Measurements from ENCODE around the gene MOSPD3. TPM values are rescaled to one million over a fixed set of nuclear protein-coding genes. Genes with fewer than 3 reads are reported as not detected.

The MOSPD3 gene
- total RNA-seq: 13.2 and 16.8 TPM in 2 replicates

DNA sequence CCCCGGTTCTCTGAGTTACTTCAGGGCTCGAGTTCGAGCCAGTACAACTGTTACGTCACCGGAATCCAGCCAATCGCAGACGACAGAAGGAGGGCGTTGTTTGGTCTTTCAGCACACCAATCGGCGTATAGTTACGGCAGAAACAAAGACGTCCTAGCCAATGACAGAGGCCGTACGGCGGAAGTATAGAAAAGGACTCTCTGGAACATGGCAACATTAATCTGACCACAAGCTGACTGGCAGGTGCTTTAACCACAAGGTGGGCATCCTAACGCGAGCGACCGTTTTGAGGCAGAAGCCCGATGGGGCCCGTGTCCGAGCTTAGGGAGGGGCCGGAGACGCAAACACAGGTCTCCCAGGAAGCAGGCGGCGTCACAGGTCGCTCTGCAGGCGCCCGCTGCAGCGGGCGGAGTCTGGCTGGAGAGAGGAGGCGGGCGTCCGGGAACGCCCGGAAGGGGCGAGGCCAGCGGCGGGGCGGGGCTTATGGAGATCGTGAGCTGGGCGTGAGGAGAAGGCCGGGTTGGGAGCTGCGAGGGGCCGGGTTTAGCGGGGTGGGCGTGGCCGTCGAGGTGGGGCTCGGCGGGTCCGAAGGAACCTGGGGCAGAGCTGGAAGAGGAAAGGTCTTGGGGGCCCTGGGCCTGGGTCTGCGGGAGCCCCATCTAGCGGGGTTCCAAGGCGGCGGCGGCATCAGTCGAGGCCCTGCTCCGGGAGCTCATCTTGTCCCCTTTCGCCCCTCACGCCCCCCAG is at the start of gene MOSPD3:
TSS of gene MOSPD3 (plus strand) at position 558 of the 747 bp plus-strand sequence. CDS start 252 bp downstream, outside the sequence.

DNA sequence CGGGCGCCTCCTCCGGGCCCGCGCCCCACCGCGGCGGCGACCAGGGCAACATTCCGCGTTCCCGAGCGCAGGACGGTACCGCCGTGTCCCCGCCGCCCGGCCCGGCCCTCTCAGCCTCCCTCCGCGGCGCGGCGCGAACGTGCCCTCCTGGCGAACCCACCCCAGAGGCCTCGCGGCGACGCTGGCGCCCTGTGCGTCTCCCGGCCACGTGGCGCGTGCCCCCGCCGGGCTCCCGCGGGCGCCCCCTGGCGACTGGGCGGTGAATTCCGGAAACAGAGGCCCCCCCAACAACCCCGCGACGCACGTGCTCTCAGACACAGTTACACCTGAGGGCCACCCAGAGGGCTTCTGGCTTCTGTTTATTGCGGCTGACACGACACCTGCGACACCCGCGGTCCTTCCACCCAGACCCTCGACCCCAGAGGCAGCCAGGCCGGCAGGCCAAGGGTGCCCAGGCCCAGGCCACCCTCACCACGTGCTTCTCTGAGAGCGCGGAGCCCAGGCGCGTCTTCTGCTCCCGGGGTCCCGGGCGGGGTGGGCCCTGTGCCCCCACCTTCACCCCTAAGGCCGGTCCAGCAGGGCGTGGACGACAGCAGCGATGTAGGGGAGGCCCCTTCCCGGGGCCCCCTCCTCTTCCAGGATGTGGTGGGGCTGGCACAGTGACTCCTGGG is 38.5 kb upstream of the MOSPD3 start, which contains the start of gene SAP25:
TSS of gene SAP25 (minus strand) at position 210 of the 671 bp plus-strand sequence. CDS start at position 52, 158 bp downstream.

DNA sequence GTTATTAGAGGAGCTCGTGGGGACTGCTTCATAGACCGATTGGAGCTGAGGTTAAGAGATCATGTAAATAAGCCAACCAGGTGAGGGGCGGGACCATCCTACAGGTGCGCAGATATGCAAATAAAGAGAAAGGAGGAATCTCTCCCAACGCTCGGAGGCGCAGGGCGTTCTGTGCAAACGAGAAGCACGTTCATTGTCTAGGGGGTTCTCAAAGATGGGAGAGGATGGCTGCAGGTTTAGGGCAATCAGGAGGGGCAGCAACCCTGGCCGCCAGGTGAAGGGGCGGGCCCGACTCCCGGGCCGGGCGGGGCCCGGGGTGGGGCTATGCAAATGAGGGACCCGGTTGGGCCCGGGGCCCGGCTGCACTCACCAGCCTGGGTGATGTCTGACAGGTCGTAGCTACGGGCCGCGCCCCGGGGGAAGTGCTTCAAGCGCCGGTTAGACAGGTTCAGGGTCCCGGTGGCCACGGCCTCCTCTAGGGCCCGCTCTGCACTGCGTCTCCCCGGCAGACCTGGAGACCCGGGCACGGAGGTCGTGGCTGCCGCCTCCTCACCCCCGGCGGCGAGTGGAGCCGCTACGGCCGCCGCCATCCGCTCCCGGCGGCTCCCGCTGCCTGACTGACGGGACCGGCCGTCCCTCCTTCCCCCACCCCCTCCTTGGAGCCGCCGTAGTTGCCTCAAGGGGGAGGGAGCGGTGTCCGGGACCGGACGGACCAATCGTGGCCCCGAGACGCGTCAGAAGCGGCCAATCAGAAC is 26.7 kb upstream of the MOSPD3 start, which contains the start of gene LRCH4:
TSS of gene LRCH4 (minus strand) at position 619 of the 755 bp plus-strand sequence. CDS start at position 590, 29 bp downstream.

DNA sequence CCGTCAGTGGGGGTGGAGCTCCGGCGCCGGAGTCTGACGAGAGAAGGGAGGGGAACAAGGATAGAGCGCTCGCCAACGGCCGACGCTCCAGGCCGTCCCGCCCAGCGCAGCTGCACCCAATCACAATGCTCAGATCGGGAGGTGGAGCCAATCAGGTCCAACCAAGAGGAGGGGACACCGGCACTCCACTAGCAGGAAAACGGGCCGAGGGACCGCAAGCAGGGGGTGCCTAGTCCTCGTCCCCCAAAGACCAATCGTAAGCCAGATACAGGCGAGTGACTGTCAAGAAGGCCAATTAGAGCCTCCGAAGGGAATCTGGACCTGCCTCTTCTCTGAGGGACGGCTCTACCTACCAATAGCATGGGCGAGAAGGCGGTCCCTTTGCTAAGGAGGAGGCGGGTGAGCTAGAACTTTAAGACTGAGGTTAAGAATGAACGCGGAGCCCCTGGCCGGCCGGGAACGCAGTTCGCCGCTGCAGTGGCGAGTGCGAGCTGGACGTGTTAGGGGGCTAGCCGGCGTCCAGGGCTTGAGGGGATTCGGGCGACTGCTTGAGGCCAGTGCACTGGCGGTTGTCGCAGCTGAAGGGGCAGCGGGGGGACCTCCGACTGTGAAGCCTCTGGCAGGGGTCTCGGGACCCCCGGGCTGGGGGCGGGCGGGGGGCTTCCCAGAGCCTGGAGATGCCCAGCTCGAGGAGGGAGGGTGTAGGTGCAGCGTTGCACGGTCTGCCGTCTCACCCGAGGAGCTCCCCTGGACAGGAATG is 25.9 kb upstream of the MOSPD3 start, which contains the start of gene FBXO24:
TSS of gene FBXO24 (plus strand) at position 63 of the 760 bp plus-strand sequence. CDS start at position 361, 298 bp downstream.

DNA sequence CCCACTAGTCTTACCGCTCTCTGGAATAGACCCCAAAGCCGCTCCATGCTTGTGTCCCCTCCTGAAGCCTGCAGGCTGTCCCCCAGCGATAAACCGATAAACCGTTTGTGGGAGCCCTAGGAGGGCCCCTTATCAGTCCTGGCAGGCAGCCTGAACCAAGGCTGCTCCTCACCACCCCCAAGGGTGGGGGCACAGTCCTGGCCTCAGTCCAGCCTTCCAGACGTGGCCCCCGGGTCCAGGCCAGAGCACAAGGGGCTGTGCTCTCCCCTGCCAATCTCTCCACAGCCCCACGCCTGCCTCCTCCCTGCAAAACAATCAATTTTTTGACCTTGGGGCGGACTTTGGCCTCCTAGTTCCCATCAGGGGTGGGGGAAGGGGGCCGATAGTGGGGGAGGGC is 29.1 kb downstream of the MOSPD3 start, which contains the start of gene TFR2:
TSS of gene TFR2 (minus strand) at position 90 of the 397 bp plus-strand sequence. CDS start at position 47, 43 bp downstream.

GRCh38 chr7:100655908-100656674 is 43.8 kb downstream of the MOSPD3 start, which contains the start of gene ACTL6B:
Gene ACTL6B, minus strand, starts transcription at chr7:100656448. Its CDS starts 94 bp downstream, at chr7:100656354.

Other genes with a start within 250 kb of the MOSPD3 start
- not detected in 2 replicates for gene PILRA, start 239.1 kb upstream of the MOSPD3 start, total RNA-seq
- gene ZCWPW1, start 183.8 kb upstream of the MOSPD3 start, total RNA-seq: 0.60 and 0.98 TPM in 2 replicates
- gene MEPCE, start 182.7 kb upstream of the MOSPD3 start, total RNA-seq: 38.4 and 42.4 TPM in 2 replicates
- 26.4 and 38.2 TPM in 2 replicates for gene PPP1R35, start 176.0 kb upstream of the MOSPD3 start, total RNA-seq
- gene SPACDR, start 148.3 kb upstream of the MOSPD3 start, total RNA-seq: 0.87 and 3.4 TPM in 2 replicates
- gene TSC22D4, start 133.3 kb upstream of the MOSPD3 start, total RNA-seq: 62.0 and 63.5 TPM in 2 replicates
- 2.1 and 2.9 TPM in 2 replicates for gene NYAP1, start 128.6 kb upstream of the MOSPD3 start, total RNA-seq
- 46.2 and 49.0 TPM in 2 replicates for gene AGFG2, start 73.3 kb upstream of the MOSPD3 start, total RNA-seq
- gene SAP25, start 38.6 kb upstream of the MOSPD3 start, total RNA-seq: not detected in 2 replicates
- 30.4 and 38.0 TPM in 2 replicates for gene LRCH4, start 26.4 kb upstream of the MOSPD3 start, total RNA-seq
- 1.00 TPM in 1 of 2 replicates, not detected in the other for gene FBXO24, start 26.2 kb upstream of the MOSPD3 start, total RNA-seq
- 1.2 and 2.3 TPM in 2 replicates for gene PCOLCE, start 10.2 kb upstream of the MOSPD3 start, total RNA-seq
- gene TFR2, start 29.0 kb downstream of the MOSPD3 start, total RNA-seq: under 0.01 and 0.44 TPM in 2 replicates
- not detected in 2 replicates for gene ACTL6B, start 43.9 kb downstream of the MOSPD3 start, total RNA-seq
- 266 and 289 TPM in 2 replicates for gene GNB2, start 61.2 kb downstream of the MOSPD3 start, total RNA-seq
- 12.0 and 14.1 TPM in 2 replicates for gene GIGYF1, start 81.7 kb downstream of the MOSPD3 start, total RNA-seq
- 50.1 and 59.9 TPM in 2 replicates for gene POP7, start 93.6 kb downstream of the MOSPD3 start, total RNA-seq
- gene EPO, start 107.9 kb downstream of the MOSPD3 start, total RNA-seq: not detected in 2 replicates
- not detected in 2 replicates for gene ZAN, start 121.1 kb downstream of the MOSPD3 start, total RNA-seq
- 141 and 146 TPM in 2 replicates for gene EPHB4, start 215.0 kb downstream of the MOSPD3 start, total RNA-seq
- 22.0 and 31.9 TPM in 2 replicates for gene SLC12A9, start 240.2 kb downstream of the MOSPD3 start, total RNA-seq